Measurements from ENCODE around the gene GMIP. TPM values are rescaled to one million over a fixed set of nuclear protein-coding genes. Genes with fewer than 3 reads are reported as not detected.

GMIP gene
- total RNA-seq, 1 donor from 2014 or later: 3.0 TPM

DNA sequence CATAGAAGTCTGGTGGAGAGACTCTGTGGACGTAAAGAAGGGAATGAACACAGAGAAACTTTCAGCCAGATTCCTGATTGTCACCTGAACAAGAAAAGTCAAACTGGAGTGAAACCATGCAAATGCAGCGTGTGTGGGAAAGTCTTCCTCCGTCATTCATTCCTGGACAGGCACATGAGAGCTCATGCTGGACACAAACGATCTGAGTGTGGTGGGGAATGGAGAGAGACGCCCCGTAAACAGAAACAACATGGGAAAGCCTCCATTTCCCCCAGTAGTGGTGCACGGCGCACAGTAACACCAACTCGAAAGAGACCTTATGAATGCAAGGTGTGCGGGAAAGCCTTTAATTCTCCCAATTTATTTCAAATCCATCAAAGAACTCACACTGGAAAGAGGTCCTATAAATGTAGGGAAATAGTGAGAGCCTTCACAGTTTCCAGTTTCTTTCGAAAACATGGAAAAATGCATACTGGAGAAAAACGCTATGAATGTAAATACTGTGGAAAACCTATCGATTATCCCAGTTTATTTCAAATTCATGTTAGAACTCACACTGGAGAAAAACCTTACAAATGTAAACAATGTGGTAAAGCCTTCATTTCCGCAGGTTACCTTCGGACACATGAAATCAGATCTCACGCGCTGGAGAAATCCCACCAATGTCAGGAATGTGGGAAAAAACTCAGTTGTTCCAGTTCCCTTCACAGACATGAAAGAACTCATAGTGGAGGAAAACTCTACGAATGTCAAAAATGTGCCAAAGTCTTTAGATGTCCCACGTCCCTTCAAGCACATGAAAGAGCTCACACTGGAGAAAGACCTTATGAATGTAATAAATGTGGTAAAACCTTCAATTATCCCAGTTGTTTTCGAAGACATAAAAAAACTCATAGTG, 36.0 kb upstream of the GMIP start:
- intact Hi-C loops (cut with micrococcal nuclease): no loop called here
- H3K4me1 ChIP-seq: no peaks in the 10 kb centered on the region
- H3K27me3 ChIP-seq (ENCODE audit: low read depth): no peaks in the 10 kb centered on the region
- H3K27ac ChIP-seq (replicated peaks): no peak overlapping the region
- H3K9me3 ChIP-seq (replicated peaks): peaks cover 52% of the 10 kb centered on the region
- peaks cover 78% of the 10 kb centered on the region for H3K36me3 ChIP-seq
- H3K4me3 ChIP-seq: no peak overlapping the region
- no peak for DNase-seq
- TF ChIP-seq, protein P1, sequence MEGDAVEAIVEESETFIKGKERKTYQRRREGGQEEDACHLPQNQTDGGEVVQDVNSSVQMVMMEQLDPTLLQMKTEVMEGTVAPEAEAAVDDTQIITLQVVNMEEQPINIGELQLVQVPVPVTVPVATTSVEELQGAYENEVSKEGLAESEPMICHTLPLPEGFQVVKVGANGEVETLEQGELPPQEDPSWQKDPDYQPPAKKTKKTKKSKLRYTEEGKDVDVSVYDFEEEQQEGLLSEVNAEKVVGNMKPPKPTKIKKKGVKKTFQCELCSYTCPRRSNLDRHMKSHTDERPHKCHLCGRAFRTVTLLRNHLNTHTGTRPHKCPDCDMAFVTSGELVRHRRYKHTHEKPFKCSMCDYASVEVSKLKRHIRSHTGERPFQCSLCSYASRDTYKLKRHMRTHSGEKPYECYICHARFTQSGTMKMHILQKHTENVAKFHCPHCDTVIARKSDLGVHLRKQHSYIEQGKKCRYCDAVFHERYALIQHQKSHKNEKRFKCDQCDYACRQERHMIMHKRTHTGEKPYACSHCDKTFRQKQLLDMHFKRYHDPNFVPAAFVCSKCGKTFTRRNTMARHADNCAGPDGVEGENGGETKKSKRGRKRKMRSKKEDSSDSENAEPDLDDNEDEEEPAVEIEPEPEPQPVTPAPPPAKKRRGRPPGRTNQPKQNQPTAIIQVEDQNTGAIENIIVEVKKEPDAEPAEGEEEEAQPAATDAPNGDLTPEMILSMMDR (IDR thresholded peaks at IDR 0.05; ENCODE audit: borderline replicate concordance): no peak

GRCh38 chr19:19677579-19677978, 34.1 kb upstream of the GMIP start:
- TF ChIP-seq, protein P1 (IDR thresholded peaks at IDR 0.05; ENCODE audit: borderline replicate concordance): no peak
- H3K36me3 ChIP-seq: peaks cover 86% of the 10 kb centered on the region
- peaks cover 39% of the 10 kb centered on the region for H3K9me3 ChIP-seq (replicated peaks)

GRCh38 chr19:19674315-19674714, 30.9 kb upstream of the GMIP start:
- intact Hi-C loops (cut with micrococcal nuclease): no loop called here
- H3K4me1 ChIP-seq: peaks cover 11% of the 10 kb centered on the region
- no peak overlapping the region for H3K4me3 ChIP-seq
- H3K36me3 ChIP-seq: peaks cover 53% of the 10 kb centered on the region
- H3K9me3 ChIP-seq (replicated peaks): peaks cover 10% of the 10 kb centered on the region
- no peak overlapping the region for H3K27ac ChIP-seq (replicated peaks)
- no peaks in the 10 kb centered on the region for H3K27me3 ChIP-seq (ENCODE audit: low read depth)
- TF ChIP-seq, protein P1 (IDR thresholded peaks at IDR 0.05; ENCODE audit: borderline replicate concordance): no peak
- DNase-seq: no peak

More at GRCh38 chr19:19677579-19677978, 34.1 kb upstream of the GMIP start:
- Histone ChIP-seq H3K27ac (replicated peaks) (no peak overlapping the region), H3K4me1 (no peaks in the 10 kb centered on the region), H3K4me3 (no peak overlapping the region), H3K27me3 (ENCODE audit: low read depth) (no peaks in the 10 kb centered on the region)
- no peak for DNase-seq
- intact Hi-C loops (cut with micrococcal nuclease): no loop called here

GRCh38 chr19:19672816-19673215, 29.4 kb upstream of the GMIP start:
- peaks cover 23% of the 10 kb centered on the region for H3K4me1 ChIP-seq
- TF ChIP-seq, protein P1 (IDR thresholded peaks at IDR 0.05; ENCODE audit: borderline replicate concordance): no peak
- peaks cover 38% of the 10 kb centered on the region for H3K36me3 ChIP-seq
- no peaks in the 10 kb centered on the region for H3K9me3 ChIP-seq (replicated peaks)
- no peak for DNase-seq
- H3K4me3 ChIP-seq: no peak overlapping the region
- no peak overlapping the region for H3K27ac ChIP-seq (replicated peaks)
- intact Hi-C loops (cut with micrococcal nuclease): no loop called here
- no peaks in the 10 kb centered on the region for H3K27me3 ChIP-seq (ENCODE audit: low read depth)

- H3K4me3 ChIP-seq: peak overlapping the region; percentile 79
- H3K27me3 ChIP-seq (ENCODE audit: low read depth): no peaks in the 10 kb centered on the region
- TF ChIP-seq, protein P1 (IDR thresholded peaks at IDR 0.05; ENCODE audit: borderline replicate concordance): no peak
- intact Hi-C loops (cut with micrococcal nuclease): no loop called here
- DNase-seq: no peak
- peaks cover 18% of the 10 kb centered on the region for H3K36me3 ChIP-seq
- H3K4me1 ChIP-seq: peaks cover 23% of the 10 kb centered on the region
- no peak overlapping the region for H3K27ac ChIP-seq (replicated peaks)
- H3K9me3 ChIP-seq (replicated peaks): no peaks in the 10 kb centered on the region
Measured at GRCh38 chr19:19670070-19670551, 26.7 kb upstream of the GMIP start.

Measured in left ventricle myocardium inferior (tissue), 1 donor.